ENCODE data around the gene PRAC1.
"Not testable (repeated sequence)": the region's sequence is repeated elsewhere in the genome, so short reads cannot be mapped to it uniquely, and the experiment has no call there.

PRAC1 gene

GRCh38 chr17:48726916-48727286, 4.6 kb upstream of the PRAC1 start:
- DNase-seq (ENCODE audit: low read depth), result no peak

DNA sequence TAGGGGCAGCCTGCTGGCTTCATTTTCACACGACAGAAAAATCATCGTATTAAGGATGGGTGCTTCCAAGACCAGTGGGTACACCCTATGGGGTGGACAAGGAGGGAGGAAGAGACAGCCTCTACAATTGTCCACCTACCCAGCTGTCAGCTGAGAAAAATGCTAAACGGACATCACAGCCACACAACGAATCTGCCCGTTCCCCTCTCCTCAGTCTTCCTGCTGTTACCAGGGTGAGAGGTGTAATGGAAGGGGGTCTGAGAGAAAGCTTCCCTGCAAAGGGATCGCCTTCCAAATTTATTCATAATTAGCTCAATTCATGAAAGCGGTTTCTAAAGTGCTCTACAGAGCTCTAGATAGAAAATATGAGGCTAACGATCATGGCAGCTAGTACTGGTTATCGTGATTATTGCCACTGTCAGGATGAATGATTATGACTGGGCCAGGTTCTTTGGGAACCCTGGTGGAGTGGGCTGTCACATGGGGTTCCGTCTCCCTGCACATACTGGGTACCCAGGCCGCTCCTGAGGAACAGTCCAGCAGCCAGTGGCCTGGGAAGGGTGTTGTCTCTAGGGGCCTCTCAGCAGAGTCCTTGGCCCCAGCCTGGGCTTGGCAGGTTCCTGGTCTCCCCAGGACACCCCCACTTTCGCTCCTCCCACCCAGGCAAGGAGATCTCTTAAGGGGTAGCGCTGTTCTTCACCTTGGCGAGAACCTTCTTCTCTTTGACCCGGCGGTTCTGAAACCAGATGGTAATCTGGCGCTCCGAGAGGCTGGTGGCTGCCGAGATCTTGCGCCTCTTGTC, 4.0 kb upstream of the PRAC1 start:
- no peak for DNase-seq (ENCODE audit: low read depth)

GRCh38 chr17:48725288-48726064, 3.2 kb upstream of the PRAC1 start:
- DNase-seq (ENCODE audit: low read depth), result no peak

- no peak for DNase-seq (ENCODE audit: low read depth)
These were observed 2.6 kb upstream of the PRAC1 start for GRCh38 chr17:48725004-48725287.

- peak; percentile 63 for DNase-seq (ENCODE audit: low read depth)
These were observed 2.1 kb upstream of the PRAC1 start for GRCh38 chr17:48724251-48725003.

- no peak for DNase-seq (ENCODE audit: low read depth)
These were observed 1.3 kb upstream of the PRAC1 start for GRCh38 chr17:48723423-48724250.

DNA sequence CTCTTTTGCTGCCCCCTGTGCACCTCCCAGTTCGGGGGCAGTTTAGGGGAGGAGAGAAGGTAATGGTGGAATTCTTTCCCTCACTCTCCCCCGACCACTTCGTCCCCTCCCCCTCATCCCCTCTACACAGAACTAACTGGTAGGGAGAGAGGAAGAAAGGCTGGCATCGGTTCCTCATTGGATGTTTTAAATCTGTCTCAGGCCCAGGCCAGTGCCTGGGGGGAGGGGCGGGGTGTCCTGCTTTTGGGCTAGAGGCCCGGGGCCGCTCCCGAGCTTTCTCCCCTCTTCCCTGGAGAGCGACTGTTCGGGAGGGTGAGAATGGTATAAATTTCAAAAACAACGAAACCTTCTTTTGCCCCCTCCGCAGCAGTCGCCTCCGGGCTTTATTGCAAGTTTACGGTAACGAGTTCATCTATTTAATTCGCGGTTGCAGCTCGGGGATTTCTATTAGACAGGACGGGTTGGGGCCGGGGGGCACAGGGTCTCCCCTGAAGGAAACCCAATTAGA, 651 bp upstream of the PRAC1 start, which contains the start of gene PRAC2:
PRAC2 (plus strand) TSS at position 271 of the 508 bp plus-strand sequence. CDS start 1,226 bp downstream, outside the sequence.
- no peak for DNase-seq (ENCODE audit: low read depth)

GRCh38 chr17:48721009-48721402, 1.3 kb downstream of the PRAC1 start:
- DNase-seq (ENCODE audit: low read depth), result no peak

DNA sequence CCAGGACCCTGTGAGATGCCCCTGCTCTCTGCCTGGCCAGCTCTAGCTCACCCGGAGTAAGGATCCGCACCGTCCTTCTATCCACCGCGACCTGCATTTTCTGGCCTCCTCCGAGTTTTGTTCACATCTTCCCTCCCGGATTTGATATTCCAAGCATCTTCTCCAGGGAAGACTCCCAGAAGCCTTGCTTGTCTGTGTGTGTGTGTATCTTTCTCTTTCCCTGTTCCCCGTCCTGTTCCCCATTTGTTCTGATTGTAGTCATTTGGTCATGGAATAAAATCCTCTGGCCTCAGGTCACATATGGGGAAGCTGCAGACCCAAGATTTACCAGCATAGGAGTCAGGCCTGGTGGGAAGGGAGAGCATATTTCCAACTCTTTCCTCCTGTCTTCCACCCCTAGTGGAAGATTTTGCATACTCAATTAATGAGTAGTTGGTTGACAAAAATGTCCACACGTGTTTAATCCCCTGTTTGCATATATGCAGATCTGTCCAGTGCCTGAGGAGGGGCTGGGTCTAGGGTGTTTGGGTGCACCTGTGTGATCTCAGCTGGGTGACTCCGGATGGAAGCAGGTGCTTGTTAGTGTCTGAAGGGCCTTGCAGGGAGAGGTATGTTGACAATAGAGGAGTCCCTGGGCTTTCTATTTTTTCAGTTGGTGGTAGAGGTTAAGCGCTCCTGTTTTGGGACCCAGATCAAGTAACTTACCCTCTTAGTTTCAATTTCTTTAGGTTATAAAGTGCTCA, 1.9 kb downstream of the PRAC1 start:
- DNase-seq (ENCODE audit: low read depth), result no peak

DNA sequence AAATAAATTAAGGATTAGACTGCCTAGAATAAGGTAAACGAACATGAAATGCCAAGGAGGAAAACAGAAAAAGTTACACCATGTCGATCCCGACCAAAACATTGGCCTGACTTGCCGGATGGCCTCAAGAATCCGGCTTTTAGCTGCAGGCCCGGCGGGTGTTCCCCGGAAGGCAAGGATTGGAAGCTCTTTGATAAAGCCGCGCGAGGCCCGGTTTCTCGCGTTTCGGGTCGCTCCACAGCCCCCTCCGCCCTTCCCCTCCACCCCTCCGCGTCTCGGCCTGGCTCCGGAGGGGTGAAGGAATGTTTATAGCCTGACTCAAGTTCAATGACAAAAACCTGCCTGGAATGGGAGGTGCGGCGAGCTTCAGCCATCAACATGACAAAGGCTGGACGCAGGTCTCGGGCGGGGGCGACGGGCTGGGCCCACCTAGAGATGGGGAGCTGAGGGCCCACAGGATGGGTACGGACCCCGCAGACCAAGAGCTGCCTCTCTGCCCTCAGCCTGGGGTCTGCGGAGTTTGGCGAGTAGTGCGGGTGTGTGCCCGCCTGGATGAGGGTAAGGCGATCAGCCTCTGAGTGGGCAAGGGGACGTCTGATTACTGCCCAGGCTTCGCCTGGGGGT, 2.6 kb downstream of the PRAC1 start:
- DNase-seq (ENCODE audit: low read depth), result no peak

DNA sequence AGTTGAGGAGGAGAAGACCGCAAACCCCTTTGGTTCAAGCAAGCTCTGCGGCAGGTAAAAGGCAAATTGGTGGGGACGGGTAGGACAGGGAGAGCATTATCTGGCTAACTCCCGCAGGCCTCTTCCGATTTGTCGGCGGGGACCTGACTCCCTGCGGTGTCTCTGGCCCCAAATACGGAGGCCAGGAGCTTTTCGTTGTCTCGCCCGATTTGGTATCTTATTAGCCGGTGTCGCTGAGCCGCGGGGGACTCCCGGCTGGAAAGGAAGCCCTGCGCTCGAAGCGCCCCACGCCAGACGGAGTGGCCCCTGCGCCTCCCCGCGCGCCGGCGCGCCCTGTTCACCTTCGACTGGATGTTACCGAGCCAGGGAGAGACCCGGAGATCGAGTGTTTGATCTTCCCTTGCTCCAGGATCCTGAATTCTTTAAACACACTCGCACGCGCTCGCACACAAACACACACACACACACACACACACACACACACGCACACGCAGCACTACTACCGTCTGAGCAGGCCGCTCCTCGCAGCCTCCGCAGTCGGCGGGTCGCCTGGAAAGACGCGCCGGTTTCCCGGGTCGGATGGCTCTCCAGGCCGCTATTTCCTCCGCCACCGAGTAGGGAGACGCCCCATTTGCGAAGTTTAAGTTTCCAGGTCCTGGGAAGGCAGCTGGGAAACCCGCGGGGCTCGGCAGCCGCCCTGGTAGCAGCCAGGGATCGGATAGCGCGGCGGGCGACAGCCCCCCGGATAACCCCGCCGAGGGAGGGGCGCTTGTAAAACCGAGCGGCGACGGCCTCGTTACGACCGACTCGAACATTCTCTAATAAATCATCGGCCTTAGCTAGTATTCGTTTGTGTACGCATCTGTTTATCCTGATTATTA, 3.3 kb downstream of the PRAC1 start:
- no peak for DNase-seq (ENCODE audit: low read depth)

DNA sequence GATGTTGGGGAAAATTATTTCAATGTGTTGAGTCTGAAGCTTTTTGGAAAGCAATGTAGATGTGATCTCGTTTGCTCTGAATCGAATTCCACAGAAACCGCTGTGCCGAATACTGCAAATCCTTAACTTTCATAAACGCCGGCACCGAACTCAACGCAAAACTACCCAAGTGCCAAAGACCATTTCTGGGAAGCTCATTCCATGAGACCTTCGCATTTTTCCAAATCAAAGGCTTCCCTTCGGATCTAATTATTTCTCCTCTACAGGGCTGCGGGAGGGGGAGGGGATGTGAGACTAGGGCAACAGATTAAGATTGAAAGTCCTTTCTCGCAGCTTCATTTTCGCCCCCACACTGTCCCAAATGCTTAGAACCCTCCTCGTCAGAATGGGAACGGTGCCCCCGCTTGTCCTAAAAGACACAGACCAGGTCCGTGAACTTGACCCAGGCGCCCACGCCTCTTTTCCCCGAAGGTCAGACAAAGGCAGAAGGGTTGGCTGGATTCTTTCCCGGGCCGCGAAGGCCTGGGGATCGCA, 4.0 kb downstream of the PRAC1 start:
- no peak for DNase-seq (ENCODE audit: low read depth)

DNA sequence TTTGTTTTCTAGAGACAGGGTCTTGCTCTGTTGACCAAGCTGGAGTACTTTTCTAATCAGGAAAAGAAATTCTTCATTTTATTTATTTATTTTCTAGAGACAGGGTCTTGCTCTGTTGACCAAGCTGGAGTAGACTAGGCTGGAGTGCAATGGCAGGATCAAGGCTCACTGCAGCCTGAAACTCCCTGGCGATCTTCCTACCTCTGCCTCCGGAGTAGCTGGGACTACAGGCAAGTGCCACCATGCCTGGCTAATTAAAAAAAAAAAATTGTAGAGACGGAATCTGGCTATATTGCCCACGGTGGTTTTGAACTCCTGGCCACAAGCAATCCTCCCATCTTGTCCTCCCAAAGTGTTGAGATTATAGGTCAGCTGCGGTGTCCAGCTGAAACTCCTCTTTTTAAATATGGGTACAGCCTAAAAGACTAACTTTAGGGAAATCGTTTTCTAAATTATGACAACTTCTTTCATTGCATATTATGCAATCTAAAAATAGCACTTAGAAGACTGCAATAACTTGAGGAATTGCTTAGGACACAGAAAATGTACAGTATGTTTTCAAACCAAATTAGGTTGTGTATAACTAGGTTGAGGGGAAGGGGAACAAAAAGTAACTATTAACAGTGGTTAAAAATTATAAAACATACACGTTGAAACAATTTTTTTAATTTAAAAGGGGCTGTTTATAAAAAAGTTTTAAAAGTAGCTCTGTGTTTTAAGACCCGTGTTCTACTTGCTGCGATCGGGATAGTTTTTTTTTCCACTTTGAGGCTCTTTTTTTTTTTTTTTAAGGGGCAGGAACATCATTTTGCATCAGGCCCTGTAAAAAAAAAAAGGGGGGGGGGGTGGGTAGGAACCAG, 4.7 kb downstream of the PRAC1 start:
- DNase-seq (ENCODE audit: low read depth), result no peak

DNA sequence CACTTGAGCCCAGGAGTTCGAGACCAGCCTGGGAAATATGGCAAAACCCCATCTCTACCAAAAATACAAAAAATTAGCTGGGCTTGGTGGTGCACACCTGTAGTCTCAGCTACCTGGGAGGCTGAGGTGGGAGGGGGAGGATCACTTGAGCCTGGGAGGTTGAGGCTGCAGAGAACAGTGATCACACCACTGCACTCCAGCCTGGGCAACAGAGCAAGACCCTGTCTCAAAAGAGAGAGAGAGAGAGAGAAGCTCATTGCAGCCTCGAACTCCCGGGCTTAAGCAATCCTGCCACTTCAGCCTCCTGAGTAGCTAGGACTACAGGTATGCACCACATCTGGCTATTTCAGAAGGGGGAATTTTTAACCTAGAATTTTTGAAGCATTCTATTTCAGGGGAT, 5.8 kb downstream of the PRAC1 start:
- DNase-seq (ENCODE audit: low read depth), result not testable (repeated sequence)

DNA sequence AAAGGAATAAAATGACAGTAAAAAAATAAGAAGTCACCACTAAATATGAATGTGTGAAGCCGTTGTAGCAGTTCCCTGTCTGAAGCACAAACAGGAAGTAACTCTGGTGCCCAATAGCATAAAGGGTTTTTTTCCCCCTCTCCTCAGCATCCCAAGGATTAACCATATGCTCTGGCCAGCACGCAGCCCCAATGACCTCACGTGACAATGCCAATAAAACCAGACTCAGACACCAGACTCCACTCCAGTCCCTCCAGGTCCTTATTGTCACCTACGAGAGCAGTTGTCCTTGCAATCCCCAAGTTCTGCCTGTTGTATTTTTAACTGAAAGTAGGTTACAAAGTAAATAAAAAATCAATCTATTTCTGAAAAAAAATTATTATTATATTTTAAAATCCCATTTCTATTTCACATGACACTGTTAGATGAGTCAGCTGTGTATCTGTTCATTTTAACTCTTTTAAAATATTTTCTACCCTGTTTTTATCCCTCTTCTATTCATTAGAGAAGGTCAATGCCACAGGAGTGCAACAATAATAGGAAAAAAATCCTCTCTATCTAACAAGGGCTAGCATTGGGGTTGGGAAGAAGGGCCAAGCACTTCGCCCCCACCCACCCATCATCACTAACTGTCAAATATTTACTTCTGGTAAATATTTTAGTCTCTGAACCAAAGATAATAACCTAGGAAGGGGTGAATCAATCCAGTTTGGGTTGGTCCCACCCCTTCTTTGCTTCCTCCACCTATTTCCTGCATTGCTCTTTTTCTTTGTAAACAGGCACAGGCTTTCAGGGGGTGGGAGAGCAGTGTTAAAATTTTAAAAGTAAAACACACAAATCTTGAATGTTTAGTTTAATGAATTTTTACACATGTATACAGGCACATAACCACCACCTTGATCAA, 6.6 kb downstream of the PRAC1 start:
- DNase-seq (ENCODE audit: low read depth), result no peak

GRCh38 chr17:48711128-48711527, 11.2 kb downstream of the PRAC1 start:
- DNase-seq (ENCODE audit: low read depth), result no peak

Data from stimulated activated CD4-positive, alpha-beta T cell treated with anti-CD3 and anti-CD28 coated beads, Interleukin-2, amount 100 ng/mL, for 4 hours (primary cell).